MM.1S (cell line): ENCODE results near the gene POLR3E.

ENCODE experiments used
- EZH2 ChIP-seq: fragments of 300-600 bp; sonication (generic); optimal IDR thresholded peaks from 2 replicates; pipeline ENCODE3; 2017; ENCODE audit warnings: low read depth, mild to moderate bottlenecking, antibody characterized with exemption, low read length, mixed read lengths
- TF ChIP-seq, protein P1 (sequence below): fragments of 300-600 bp; sonication (generic); IDR thresholded peaks from 2 replicates; pipeline ENCODE4 v1.5.1; 2016; ENCODE audit warnings: antibody characterized with exemption, low read length, mixed read lengths

DNA sequence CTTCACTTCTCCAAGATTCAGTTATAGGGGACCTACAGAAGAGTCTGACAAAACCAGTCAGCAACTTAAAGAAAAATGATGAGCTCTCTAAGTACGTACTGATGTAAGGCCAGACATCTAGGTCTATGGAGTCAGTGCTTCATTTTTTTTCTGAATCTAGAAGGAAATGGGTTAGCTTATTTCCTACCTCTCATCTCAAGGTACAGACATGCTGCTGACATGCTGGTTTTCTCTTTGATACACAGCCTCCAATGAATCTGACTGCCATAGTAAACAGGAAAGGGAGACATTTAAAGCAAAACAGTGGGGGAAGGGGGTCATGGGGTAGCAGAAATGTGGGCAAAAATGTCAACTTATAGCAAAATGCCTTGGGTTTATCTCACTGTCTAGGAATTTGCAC is 60.8 kb downstream of the POLR3E start:
- no peak for TF ChIP-seq EZH2
- TF ChIP-seq, protein P1, sequence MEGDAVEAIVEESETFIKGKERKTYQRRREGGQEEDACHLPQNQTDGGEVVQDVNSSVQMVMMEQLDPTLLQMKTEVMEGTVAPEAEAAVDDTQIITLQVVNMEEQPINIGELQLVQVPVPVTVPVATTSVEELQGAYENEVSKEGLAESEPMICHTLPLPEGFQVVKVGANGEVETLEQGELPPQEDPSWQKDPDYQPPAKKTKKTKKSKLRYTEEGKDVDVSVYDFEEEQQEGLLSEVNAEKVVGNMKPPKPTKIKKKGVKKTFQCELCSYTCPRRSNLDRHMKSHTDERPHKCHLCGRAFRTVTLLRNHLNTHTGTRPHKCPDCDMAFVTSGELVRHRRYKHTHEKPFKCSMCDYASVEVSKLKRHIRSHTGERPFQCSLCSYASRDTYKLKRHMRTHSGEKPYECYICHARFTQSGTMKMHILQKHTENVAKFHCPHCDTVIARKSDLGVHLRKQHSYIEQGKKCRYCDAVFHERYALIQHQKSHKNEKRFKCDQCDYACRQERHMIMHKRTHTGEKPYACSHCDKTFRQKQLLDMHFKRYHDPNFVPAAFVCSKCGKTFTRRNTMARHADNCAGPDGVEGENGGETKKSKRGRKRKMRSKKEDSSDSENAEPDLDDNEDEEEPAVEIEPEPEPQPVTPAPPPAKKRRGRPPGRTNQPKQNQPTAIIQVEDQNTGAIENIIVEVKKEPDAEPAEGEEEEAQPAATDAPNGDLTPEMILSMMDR: no peak
